Measurements from ENCODE around the gene STAP1.
"Not testable (repeated sequence)": the region's sequence is repeated elsewhere in the genome, so short reads cannot be mapped to it uniquely, and the experiment has no call there.

STAP1 gene

GRCh38 chr4:67632492-67632891, 74.0 kb downstream of the STAP1 start:
- DNase-seq = no peak

GRCh38 chr4:67634741-67635140, 76.2 kb downstream of the STAP1 start:
- no peak for DNase-seq

- no peak for DNase-seq
Measured at GRCh38 chr4:67635331-67635730, 76.8 kb downstream of the STAP1 start.

- DNase-seq = not testable (repeated sequence)
Measured at GRCh38 chr4:67636978-67637377, 78.5 kb downstream of the STAP1 start.

GRCh38 chr4:67638136-67638535, 79.6 kb downstream of the STAP1 start:
- DNase-seq = no peak

- DNase-seq = no peak
Measured at GRCh38 chr4:67651536-67651935, 93.0 kb downstream of the STAP1 start.
